Measurements from ENCODE around the gene VASN. TPM values are rescaled to one million over a fixed set of nuclear protein-coding genes. Genes with fewer than 3 reads are reported as not detected.

Gene VASN
- total RNA-seq, 1 experiment from 2014 or later, result 7.1 TPM

GRCh38 chr16:4351880-4352279, 19.8 kb upstream of the VASN start:
- DNase-seq (ENCODE audit: low read depth), result peak; percentile 47

DNA sequence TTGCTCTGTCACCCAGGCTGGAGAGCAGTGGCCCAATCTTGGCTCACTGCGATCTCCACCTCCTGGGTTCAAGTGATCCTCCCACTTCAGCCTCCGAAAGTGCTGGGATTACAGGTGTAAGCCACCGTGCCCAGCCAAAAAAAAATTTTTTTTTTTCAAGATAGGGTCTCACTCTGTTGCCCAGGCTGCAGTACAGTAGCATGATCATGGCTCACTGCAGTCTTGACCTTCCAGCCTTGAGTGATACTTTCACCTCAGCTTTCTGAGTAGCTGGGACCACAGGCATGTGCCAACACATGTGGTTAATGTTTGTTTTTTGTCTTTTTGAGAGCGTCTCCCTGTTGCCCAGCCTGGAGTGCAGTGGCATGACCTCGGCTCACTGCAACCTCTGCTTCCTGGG, 18.8 kb upstream of the VASN start:
- no peak for DNase-seq (ENCODE audit: low read depth)

DNA sequence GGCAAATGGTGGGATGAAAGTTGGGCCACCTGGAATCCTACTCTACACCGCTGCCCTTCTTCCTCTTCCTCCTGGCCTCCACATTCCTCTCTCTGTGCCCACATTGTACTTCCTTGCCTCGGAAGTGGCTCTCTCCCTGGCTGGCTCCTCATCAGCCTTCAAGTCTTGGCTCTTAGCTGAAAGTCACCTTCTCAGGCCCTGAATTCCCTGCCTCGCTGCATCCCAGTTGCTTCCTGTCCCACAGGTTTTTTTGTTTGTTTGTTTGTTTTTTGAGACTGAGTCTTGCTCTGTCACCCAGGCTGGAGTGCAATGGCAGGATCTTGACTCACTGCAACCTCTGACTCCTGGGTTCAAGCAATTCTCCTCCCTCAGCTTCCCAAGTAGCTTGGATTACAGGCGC, 18.0 kb upstream of the VASN start:
- no peak for DNase-seq (ENCODE audit: low read depth)

DNA sequence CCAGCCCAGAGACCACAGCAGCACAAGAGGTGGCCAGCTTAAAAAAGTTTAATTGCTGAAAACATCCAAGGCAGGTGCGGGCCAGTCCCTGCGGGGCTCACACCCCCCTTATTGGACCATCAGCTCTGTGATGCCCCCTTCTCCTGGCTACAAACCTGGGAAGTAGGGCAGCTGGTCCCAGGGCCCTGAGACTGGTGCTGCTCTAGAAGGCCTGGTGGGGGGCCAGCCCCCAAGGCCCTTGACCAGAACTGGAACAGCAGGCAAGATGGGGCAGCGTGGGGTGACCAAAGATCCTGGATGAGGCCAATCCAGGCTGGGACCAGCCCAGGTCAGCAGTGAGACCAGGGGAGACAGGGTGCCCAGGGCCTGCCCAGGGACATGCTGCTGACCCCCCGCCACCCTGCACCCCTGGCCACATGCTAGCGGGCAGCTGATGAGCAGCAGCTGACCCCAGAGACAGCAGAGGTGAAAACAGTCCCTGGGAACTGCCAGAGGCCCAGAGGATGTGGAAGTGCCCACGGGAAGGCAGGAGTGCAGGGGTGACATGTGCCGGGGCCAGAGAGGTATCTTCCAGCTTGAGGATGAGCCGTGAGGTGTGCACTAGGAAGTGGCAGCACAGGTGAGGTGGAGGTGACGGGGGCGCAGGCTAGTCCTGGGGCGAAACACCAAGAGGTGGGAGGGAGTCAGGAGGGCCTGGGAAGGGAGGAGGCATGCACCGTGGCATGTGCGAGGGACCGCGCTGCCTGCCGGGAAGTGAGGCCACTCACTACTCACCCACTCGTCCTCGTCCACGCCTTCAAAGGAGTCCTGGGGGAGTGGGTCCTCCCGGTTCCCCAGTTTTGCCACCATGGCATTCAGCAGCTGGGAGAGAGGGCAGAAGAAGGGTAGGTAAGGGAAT, 16.9 kb upstream of the VASN start:
- DNase-seq (ENCODE audit: low read depth), result no peak

GRCh38 chr16:4356820-4357219, 14.8 kb upstream of the VASN start:
- DNase-seq (ENCODE audit: low read depth), result no peak

- no peak for DNase-seq (ENCODE audit: low read depth)
Observed at GRCh38 chr16:4358236-4358635, 13.4 kb upstream of the VASN start.

GRCh38 chr16:4358831-4359561, 12.7 kb upstream of the VASN start:
- no peak for DNase-seq (ENCODE audit: low read depth)

GRCh38 chr16:4359914-4360313, 11.7 kb upstream of the VASN start:
- DNase-seq (ENCODE audit: low read depth), result no peak

DNA sequence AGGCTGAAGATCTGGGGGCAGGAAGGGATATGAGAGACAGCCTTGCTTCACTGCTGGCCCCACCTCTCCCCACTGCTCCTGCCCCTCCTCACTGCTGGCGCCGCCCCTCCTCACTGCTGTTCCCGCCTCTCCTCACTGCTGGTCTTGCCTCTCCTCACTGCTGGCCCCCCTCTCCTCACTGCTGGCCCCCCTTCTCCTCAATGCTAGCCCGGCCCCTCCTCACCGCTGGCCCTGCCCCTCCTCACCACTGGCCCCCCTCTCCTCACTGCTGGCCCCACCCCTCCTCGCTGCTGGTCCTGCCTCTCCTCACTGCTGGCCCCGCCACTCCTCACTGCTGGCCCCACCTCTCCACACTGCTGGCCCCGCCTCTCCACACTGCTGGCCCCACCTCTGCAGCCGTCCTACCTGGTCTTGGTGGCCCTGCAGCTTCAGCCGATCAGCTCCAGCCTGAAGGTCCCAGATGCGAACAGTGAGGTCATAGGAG, 11.1 kb upstream of the VASN start:
- no peak for DNase-seq (ENCODE audit: low read depth)

- DNase-seq (ENCODE audit: low read depth), result no peak
Observed at GRCh38 chr16:4361033-4361943, 10.4 kb upstream of the VASN start.

DNA sequence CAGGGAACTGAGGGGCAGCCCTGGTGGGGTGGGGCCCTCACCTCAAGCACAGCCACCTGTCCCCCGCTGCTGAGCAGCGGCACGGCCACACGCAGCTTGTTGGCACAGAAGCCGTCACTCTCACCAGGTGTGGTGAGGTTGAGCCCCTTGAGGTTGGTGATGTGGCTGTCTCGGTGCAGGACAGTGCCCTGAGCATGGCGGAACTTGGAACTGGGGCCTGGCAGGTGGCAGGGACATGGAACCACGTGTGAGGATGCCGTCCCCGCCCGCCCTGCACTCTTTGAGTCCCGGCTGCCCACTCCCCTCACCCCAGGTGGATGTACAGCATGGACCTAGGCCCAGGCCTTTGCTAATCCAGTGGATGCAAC, 9.7 kb upstream of the VASN start:
- DNase-seq (ENCODE audit: low read depth), result no peak

- DNase-seq (ENCODE audit: low read depth), result no peak
Observed at GRCh38 chr16:4362476-4363135, 9.0 kb upstream of the VASN start.

DNA sequence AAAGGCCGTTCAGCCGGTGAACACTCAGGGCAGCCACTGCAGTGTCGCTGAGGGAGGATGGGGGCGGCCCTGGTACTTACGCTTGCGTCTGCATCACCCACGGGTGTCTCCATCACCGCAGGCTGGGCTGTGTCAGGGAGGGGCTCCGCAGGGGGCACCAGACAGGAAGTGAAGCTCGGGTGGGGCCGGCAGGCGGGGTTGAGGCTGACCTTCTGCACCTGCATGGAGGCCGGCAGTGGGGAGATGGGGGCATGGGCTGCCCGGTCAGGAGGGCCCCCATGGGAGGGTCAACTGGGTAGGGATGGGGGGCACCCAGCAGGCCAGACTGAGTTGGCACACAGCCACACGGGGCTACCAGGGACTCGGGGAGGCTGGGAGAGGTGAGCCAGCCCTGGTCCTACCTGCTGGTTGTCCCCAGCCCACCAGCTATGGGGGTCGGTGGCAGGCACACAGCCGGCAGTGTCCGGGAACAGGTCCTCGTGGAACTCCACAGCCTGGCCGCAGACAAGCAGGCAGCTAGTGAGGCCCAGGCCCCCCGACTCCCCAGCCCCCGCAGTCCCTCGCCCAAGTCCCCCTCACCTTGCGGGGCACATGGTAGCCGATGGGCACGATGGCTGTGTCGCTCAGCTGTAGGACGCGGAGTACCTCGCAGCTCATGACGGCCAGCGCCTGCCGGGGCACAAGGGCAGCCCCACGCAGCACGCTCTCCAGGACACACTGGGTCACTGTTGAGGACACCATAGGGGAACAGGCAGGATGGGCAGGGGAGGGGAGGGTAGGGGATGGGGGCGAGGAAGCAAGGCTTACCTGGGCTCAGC, 7.2 kb upstream of the VASN start:
- no peak for DNase-seq (ENCODE audit: low read depth)

DNA sequence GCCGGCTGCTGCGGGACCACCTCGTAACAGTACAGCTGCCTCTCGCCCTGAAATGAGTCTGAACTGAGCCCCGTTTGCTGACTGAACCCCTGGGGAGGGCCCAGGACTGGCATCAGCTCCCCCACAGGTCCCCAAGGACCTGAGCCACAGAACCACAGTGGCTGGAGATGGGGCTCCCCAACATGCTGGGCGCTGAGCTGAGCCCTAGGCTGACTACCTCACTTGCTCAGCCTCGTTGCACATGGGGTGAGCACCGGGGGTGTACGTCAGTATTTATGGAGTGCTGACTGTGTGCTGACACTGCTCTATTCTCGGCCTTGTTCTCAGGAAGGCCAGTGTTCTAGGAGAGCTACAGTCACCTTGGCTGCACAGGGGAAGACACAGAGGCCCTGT, 6.6 kb upstream of the VASN start:
- DNase-seq (ENCODE audit: low read depth), result no peak

- no peak for DNase-seq (ENCODE audit: low read depth)
Observed at GRCh38 chr16:4365615-4366014, 6.0 kb upstream of the VASN start.

DNA sequence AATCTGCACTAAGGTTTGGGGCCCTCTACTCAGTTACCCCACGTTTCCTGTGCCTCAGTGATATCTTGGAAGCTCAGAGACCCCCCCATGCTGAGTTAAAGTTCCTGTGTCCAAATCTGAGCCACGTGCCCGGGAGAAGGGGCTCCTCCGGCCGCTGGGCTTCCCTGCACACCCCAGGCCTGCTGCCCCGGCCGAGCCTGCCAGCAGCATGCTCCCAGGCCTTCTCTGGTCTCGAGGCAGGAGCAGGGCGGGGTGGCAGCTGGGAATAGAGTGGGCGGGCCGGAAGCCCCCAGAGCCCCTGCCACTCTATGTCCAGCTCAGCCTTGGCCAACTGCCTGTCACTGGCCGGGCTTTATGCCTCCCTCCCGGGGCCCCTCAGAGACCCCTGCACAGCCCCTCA, 5.6 kb upstream of the VASN start:
- DNase-seq (ENCODE audit: low read depth), result no peak

DNA sequence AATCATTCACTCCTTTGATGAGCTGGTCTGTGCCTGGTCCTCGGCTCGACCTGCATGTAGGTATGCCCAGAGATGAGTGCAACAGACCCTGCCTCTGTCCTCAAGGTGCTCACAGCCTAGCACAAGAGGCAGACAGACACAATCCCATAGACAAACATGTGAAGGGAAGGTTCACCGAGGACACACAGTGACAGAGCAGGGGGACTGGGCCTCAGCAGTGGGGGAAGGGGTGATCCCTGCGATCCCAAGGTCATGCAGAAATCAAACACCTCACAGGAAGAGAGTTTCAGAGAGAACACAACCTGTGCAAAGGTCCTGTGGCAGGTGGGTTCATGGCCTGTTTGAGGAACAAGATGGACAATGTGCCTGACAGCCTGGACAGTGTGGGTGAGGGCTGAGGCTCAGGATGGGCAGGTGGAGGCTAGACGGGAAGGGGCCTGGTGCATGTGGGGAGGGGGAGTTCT, 4.2 kb upstream of the VASN start:
- no peak for DNase-seq (ENCODE audit: low read depth)

GRCh38 chr16:4369007-4369733, 2.5 kb upstream of the VASN start:
- DNase-seq (ENCODE audit: low read depth), result no peak

DNA sequence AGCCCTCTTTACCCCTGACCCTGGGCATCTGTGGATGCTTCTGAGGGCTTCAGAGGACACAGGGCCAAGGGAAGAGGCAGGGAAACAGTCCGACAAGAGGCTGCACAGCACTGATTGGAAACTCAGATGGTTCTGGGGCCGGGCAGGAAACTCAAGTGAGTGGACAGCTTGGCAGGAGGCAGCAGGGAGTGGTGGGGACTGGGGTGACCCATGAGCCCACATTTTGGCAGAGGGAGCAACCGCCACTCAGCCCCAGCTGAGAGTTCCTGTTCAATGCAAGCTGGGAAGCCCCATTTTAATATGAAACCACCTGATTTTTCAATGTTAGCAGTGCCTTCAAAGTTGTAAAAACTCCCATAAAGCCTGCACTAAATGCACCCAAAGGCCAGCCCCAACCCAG, 1.5 kb upstream of the VASN start:
- no peak for DNase-seq (ENCODE audit: low read depth)

Data from LHCN-M2 (cell line).